Stomach (tissue), 4 donors: Measurements from ENCODE around the gene MYEOV.

ENCODE experiments used
- POLR2A ChIP-seq, 4 donors: fragments of 450-650 bp; IDR thresholded peaks; one replicate each; pipeline ENCODE4 v1.6.1; 2016; ENCODE audit warnings: antibody characterized with exemption in 4 of 4, control low read depth in 2 of 4, mild to moderate bottlenecking in 1 of 4, moderate library complexity in 1 of 4
- POLR2AphosphoS5 ChIP-seq, 3 donors: sonication (generic); formaldehyde crosslinking; IDR thresholded peaks; one replicate each; pipeline ENCODE4 v1.6.1; 2016; ENCODE audit warnings: antibody characterized with exemption in 3 of 3
- TF ChIP-seq, protein P1 (sequence below), 7 experiments: fragments of 450-650 bp in 4 of 7; fragments of 200-600 bp in 3 of 7; sonication (generic) in 3 of 7; IDR thresholded peaks; one replicate each; pipeline ENCODE4 v1.5.1; 2016 to 2019; ENCODE audit warnings: antibody characterized with exemption in 7 of 7, control low read depth in 2 of 7, mild to moderate bottlenecking in 1 of 7

DNA sequence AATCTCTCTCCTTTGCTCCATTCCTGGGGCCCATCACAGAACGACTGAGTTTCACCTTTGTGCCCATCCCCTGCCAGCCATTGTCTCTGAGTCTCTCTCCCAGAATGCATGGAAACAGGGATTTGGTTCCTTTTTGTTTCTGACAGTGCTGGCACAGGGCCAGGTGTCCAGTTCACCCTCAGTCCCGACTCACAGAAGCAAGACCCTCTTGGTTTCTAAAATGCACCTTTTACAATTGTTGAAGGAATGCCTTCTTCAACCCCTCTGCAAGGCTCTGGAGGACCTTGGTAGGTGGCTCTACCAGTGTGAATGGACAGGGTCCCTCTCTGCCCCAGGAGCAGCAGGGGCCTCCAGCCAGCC lies 5.1 kb upstream of the MYEOV start:
- TF ChIP-seq, protein P1, sequence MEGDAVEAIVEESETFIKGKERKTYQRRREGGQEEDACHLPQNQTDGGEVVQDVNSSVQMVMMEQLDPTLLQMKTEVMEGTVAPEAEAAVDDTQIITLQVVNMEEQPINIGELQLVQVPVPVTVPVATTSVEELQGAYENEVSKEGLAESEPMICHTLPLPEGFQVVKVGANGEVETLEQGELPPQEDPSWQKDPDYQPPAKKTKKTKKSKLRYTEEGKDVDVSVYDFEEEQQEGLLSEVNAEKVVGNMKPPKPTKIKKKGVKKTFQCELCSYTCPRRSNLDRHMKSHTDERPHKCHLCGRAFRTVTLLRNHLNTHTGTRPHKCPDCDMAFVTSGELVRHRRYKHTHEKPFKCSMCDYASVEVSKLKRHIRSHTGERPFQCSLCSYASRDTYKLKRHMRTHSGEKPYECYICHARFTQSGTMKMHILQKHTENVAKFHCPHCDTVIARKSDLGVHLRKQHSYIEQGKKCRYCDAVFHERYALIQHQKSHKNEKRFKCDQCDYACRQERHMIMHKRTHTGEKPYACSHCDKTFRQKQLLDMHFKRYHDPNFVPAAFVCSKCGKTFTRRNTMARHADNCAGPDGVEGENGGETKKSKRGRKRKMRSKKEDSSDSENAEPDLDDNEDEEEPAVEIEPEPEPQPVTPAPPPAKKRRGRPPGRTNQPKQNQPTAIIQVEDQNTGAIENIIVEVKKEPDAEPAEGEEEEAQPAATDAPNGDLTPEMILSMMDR (IDR thresholded peaks at IDR 0.05): no peak
- no peak for TF ChIP-seq POLR2A (IDR thresholded peaks at IDR 0.05)
- no peak for TF ChIP-seq POLR2AphosphoS5 (IDR thresholded peaks at IDR 0.05)
